ENCODE data around the gene CDK6. TPM values are rescaled to one million over a fixed set of nuclear protein-coding genes. Genes with fewer than 3 reads are reported as not detected.
A peak's percentile ranks its signal among the peaks of the same experiment; 100 is the strongest.

Gene CDK6
- total RNA-seq, 2 experiments from 2014 or later: 118 to 229 TPM

- ATAC-seq: no peak
- CTCF ChIA-PET: no interaction called here
- DNase-seq: no peak
- Mint-ChIP-seq H3K9me3 (ENCODE audit: low read depth) (peaks cover 2% of the 10 kb centered on the region), H3K27ac (no peak overlapping the region), H3K4me3 (no peak overlapping the region), H3K36me3 (peaks cover 6% of the 10 kb centered on the region), H3K27me3 (peaks cover 17% of the 10 kb centered on the region), H3K4me1 (peaks cover 23% of the 10 kb centered on the region)
Measured at GRCh38 chr7:92841192-92841591, 4.8 kb upstream of the CDK6 start.

DNA sequence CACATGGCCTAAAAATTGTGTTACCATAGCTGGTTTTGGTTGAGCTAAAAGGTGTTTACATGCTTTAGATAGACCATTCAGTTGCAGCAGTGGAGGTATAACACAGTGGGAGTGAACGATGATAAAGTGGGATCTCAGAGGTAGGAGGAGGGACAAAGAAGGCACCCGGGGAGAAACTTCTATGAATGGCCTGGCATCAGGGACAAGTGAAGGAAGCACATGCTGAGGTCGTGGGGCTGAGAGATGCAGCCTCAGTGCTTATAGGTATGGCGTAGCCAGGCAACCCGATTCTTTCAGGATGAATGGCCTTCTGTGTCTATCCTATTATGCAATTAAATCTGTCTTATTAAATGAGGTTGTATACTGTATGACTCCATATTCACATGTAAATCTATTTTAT, 3.9 kb upstream of the CDK6 start:
- DNase-seq (no peak), ATAC-seq (no peak)
- Mint-ChIP-seq H3K27me3 (peaks cover 17% of the 10 kb centered on the region), H3K36me3 (peaks cover 8% of the 10 kb centered on the region), H3K9me3 (ENCODE audit: low read depth) (peaks cover 2% of the 10 kb centered on the region), H3K4me1 (peaks cover 23% of the 10 kb centered on the region), H3K4me3 (no peak overlapping the region), H3K27ac (no peak overlapping the region)
- CTCF ChIA-PET: no interaction called here

- no peak overlapping the region for H3K27ac Mint-ChIP-seq
- peaks cover 9% of the 10 kb centered on the region for H3K36me3 Mint-ChIP-seq
- peaks cover 2% of the 10 kb centered on the region for H3K9me3 Mint-ChIP-seq (ENCODE audit: low read depth)
- H3K27me3 Mint-ChIP-seq: peaks cover 17% of the 10 kb centered on the region
- DNase-seq (no peak), ATAC-seq (no peak)
- CTCF ChIA-PET: no interaction called here
- peaks cover 23% of the 10 kb centered on the region for H3K4me1 Mint-ChIP-seq
- H3K4me3 Mint-ChIP-seq: no peak overlapping the region
Measured at GRCh38 chr7:92839901-92840300, 3.5 kb upstream of the CDK6 start.

- no peak for DNase-seq
- peaks cover 17% of the 10 kb centered on the region for H3K27me3 Mint-ChIP-seq
- CTCF ChIA-PET: no interaction called here
- H3K36me3 Mint-ChIP-seq: peaks cover 12% of the 10 kb centered on the region
- peaks cover 2% of the 10 kb centered on the region for H3K9me3 Mint-ChIP-seq (ENCODE audit: low read depth)
- H3K27ac Mint-ChIP-seq: no peak overlapping the region
- H3K4me1 Mint-ChIP-seq: peaks cover 23% of the 10 kb centered on the region
- H3K4me3 Mint-ChIP-seq: no peak overlapping the region
- ATAC-seq: no peak
Measured at GRCh38 chr7:92838934-92839333, 2.6 kb upstream of the CDK6 start.

DNA sequence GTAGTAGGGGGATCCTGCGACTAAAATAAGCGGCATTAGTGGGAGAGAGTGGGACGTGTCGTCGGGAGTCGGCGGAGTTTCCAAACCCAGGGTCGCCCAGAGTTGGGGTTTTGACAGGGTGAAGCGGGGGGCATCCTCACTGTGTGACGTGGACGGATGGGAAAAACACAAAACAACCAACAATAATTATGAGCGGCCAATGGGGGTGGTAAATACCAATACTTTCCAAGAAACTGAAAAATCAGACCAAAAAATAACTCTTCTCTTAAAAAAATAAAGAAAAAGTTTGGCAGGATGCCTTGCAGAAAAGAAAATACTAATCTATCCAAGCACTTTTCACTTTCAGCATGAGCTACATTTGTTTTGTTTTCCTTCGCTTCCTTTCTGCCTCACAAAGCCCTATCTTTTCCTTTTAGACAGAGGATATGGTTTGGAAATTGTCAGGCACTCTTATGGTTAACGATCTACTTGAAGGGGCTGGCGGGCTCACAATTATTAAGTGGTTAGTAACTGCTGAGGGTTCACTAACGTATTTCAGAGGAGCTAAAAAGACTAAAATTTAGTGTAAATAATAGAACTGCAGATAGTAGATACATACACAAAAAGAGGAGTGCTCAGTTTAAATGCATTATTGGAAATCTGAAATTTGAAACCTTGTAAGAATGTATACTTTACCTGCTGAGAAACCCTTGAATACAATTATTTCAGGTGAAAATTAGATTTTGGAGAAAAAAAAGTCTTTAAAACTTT, 802 bp upstream of the CDK6 start:
- Mint-ChIP-seq H3K27ac (peak overlapping the region; percentile 87), H3K27me3 (peaks cover 17% of the 10 kb centered on the region), H3K4me1 (peaks cover 26% of the 10 kb centered on the region), H3K9me3 (ENCODE audit: low read depth) (no peaks in the 10 kb centered on the region), H3K4me3 (peak overlapping the region; percentile 97), H3K36me3 (peaks cover 18% of the 10 kb centered on the region)
- ATAC-seq (no peak), DNase-seq (no peak)
- CTCF ChIA-PET: interaction anchor here (1.0 to 1.6 kb wide), 4 partner anchors 68 to 391 kb away, joined by 3 to 5 read pairs (median 4); no protein-coding TSS in a partner anchor

- peak; percentile 61 for DNase-seq
Measured at GRCh38 chr7:92835851-92836488, 403 bp downstream of the CDK6 start.

GRCh38 chr7:92835261-92835850, 1.0 kb downstream of the CDK6 start:
- Mint-ChIP-seq H3K4me1 (peaks cover 32% of the 10 kb centered on the region), H3K27me3 (peaks cover 9% of the 10 kb centered on the region), H3K9me3 (ENCODE audit: low read depth) (no peaks in the 10 kb centered on the region), H3K27ac (peak overlapping the region; percentile 90), H3K36me3 (peaks cover 35% of the 10 kb centered on the region), H3K4me3 (peak overlapping the region; percentile 97)
- DNase-seq: peak; percentile 68
- peak; percentile 21 for ATAC-seq
- CTCF ChIA-PET: interaction anchor here (0.6 to 1.1 kb wide), 5 partner anchors 13 to 283 kb away, joined by 3 to 4 read pairs (median 3); partner anchors contain the start of gene SAMD9

More at GRCh38 chr7:92835851-92836488, 403 bp downstream of the CDK6 start:
- Mint-ChIP-seq H3K36me3 (peaks cover 29% of the 10 kb centered on the region), H3K4me1 (peaks cover 29% of the 10 kb centered on the region), H3K9me3 (ENCODE audit: low read depth) (no peaks in the 10 kb centered on the region), H3K4me3 (peak overlapping the region; percentile 97), H3K27me3 (peaks cover 11% of the 10 kb centered on the region), H3K27ac (peak overlapping the region; percentile 90)
- ATAC-seq: peak; percentile 4
- CTCF ChIA-PET: interaction anchor here (0.6 to 1.6 kb wide), 5 partner anchors 13 to 282 kb away, joined by 3 to 5 read pairs (median 4); partner anchors contain the start of gene SAMD9

GRCh38 chr7:92834507-92835260, 1.7 kb downstream of the CDK6 start:
- CTCF ChIA-PET: interaction anchor here (0.6 to 2.1 kb wide), 3 partner anchors 145 to 220 kb away, joined by 3 to 16 read pairs (median 3); no protein-coding TSS in a partner anchor
- no peaks in the 10 kb centered on the region for H3K9me3 Mint-ChIP-seq (ENCODE audit: low read depth)

DNA sequence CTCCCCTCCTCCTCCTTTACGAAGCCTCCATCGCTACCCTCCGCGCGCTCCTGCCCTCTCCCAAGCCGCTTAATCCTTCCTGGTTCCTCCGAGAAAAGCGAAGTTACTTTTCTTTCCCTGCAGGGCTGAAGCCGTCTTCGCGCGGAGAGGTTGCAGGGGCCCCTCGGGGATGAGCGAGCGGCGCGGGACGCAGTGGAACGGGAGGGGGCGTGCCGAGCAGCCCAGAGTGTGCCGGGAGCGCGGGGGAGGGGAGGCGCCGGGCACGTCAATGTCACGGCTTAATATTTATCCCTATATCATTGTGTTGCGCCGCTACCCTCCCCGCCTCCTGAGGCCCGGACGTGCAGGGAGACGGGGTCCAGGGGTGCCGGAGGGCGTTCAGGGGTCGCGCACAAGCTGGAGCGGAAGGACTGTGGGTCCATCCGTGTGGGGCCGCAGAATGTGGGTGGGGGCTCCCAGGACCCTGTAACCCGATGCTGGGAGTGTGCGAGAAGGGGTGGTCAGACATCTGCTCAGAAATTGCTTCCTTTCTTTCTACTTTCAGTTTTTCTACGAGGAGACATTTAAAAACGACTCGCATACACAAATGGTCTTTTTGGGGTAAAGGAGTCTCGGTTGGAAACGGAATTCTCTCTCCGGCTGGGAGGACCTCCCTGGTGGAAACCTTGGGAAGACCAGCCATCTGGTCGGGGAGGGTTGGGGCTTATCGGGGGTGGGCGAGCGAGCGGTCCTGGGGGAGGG, 2.4 kb downstream of the CDK6 start:
- DNase-seq: peak; percentile 89
- Mint-ChIP-seq H3K27ac (peak overlapping the region; percentile 90), H3K27me3 (peaks cover 4% of the 10 kb centered on the region), H3K36me3 (peaks cover 39% of the 10 kb centered on the region), H3K9me3 (ENCODE audit: low read depth) (no peaks in the 10 kb centered on the region), H3K4me3 (peak overlapping the region; percentile 97), H3K4me1 (peaks cover 35% of the 10 kb centered on the region)
- CTCF ChIA-PET: interaction anchor here (0.6 to 5.3 kb wide), 26 partner anchors 14 to 226 kb away, joined by 3 to 90 read pairs (median 8); no protein-coding TSS in a partner anchor
- ATAC-seq: peak; percentile 48

More at GRCh38 chr7:92834507-92835260, 1.7 kb downstream of the CDK6 start:
- peak overlapping the region; percentile 90 for H3K27ac Mint-ChIP-seq
- H3K36me3 Mint-ChIP-seq: peaks cover 36% of the 10 kb centered on the region
- peak overlapping the region; percentile 97 for H3K4me3 Mint-ChIP-seq
- H3K27me3 Mint-ChIP-seq: peaks cover 7% of the 10 kb centered on the region
- DNase-seq (peak; percentile 49), ATAC-seq (no peak)
- peaks cover 32% of the 10 kb centered on the region for H3K4me1 Mint-ChIP-seq

DNA sequence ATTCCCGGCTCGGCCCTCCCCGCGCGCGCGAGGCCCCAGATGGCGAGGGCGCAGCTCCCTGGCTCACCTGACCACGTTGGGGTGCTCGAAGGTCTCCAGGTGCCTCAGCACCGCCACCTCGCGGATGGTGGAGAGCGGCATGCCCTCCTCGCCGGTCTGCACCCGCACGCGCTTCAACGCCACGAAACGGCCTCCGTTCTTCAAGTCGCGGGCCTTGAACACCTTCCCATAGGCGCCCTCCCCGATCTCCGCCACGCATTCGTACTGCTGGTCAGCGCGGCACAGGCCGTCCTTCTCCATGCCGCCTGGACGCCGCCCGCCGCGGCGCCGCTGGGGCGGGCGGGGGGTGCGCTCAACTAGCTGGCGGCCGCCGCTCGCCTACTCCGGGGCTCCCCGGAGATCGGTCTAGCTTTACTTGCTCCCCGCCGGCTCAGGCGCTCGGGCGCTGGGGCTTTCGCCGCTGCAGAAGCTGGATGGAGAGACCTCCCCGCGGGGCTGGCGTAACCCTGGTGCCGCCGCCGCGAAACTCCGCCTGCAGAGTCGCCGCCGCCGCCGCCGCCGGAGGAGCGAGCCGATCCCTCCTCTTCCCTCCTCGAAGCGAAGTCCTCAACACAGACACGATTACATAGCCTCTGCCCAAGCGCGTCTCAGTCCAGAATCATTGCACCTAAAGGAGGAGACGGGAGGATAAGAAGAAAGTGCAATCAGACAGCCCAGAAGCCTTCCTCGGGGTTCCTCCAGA, 3.2 kb downstream of the CDK6 start:
- CTCF ChIA-PET: interaction anchor here (0.6 to 5.3 kb wide), 45 partner anchors 13 to 284 kb away, joined by 3 to 90 read pairs (median 5); partner anchors contain the start of gene SAMD9
- peaks cover 41% of the 10 kb centered on the region for H3K4me1 Mint-ChIP-seq
- peaks cover 40% of the 10 kb centered on the region for H3K36me3 Mint-ChIP-seq
- no peaks in the 10 kb centered on the region for H3K9me3 Mint-ChIP-seq (ENCODE audit: low read depth)
- H3K27me3 Mint-ChIP-seq: no peaks in the 10 kb centered on the region
- H3K4me3 Mint-ChIP-seq: peak overlapping the region; percentile 97
- peak overlapping the region; percentile 90 for H3K27ac Mint-ChIP-seq
- DNase-seq (peak; percentile 94), ATAC-seq (peak; percentile 68)

DNA sequence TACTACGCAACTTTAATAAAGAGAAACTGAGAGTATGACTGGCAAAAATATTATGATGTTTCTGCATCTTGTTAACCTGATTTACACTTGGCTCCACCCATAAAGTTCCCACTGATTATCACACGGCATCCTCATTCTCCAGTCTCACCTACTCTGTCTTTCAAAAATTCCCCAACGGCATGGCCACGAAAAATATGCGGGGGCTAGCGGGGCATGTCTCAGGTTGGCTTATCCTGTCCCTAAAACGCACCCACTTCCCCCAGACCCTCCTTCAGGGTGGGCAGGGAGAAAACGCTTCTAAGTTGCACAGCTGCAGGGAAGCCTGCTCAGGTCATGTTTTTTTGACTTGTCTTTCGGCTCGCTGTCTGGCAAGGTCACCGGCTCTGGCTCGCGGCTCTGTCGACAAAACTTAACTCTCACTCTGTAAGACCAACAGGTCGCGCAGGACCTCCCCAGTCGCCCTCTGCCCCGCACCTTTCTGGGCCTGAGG, 3.8 kb downstream of the CDK6 start:
- peak overlapping the region; percentile 97 for H3K4me3 Mint-ChIP-seq
- CTCF ChIA-PET: interaction anchor here (0.6 to 5.3 kb wide), 45 partner anchors 13 to 285 kb away, joined by 3 to 90 read pairs (median 5); partner anchors contain the start of gene SAMD9
- peaks cover 44% of the 10 kb centered on the region for H3K4me1 Mint-ChIP-seq
- H3K36me3 Mint-ChIP-seq: peaks cover 42% of the 10 kb centered on the region
- no peak for DNase-seq
- no peaks in the 10 kb centered on the region for H3K27me3 Mint-ChIP-seq
- peak; percentile 1 for ATAC-seq
- H3K9me3 Mint-ChIP-seq (ENCODE audit: low read depth): no peaks in the 10 kb centered on the region
- H3K27ac Mint-ChIP-seq: peak overlapping the region; percentile 90

Data from activated CD8-positive, alpha-beta memory T cell treated with anti-CD3 and anti-CD28 coated beads, Interleukin-2, amount 10 ng/mL, durations not matched to agents 7 days and 5 days (primary cell).